ENCODE data around the gene NELFCD.
"Not testable (repeated sequence)": the region's sequence is repeated elsewhere in the genome, so short reads cannot be mapped to it uniquely, and the experiment has no call there.

Gene NELFCD

GRCh38 chr20:58956078-58956477, 25.0 kb upstream of the NELFCD start:
- Histone ChIP-seq H3K27ac (ENCODE audit: low read length) (no peak overlapping the region), H3K9me3 (ENCODE audit: insufficient read depth, low read length, severe bottlenecking) (no peaks in the 10 kb centered on the region), H2AFZ (ENCODE audit: low read depth, low read length) (no peak overlapping the region), H3K9ac (ENCODE audit: low read depth, low read length) (no peak overlapping the region), H3K4me2 (ENCODE audit: insufficient read depth, low read length) (no peak overlapping the region), H3K79me2 (ENCODE audit: insufficient read depth, low read length) (no peaks in the 10 kb centered on the region), H3K27me3 (ENCODE audit: insufficient read depth, low read length, poor library complexity) (peaks cover 14% of the 10 kb centered on the region), H4K20me1 (ENCODE audit: insufficient read depth, low read length) (no peaks in the 10 kb centered on the region), H3K36me3 (ENCODE audit: insufficient read depth, low read length) (no peaks in the 10 kb centered on the region), H3K4me3 (ENCODE audit: low read depth in 1 of 2, low read length in 2 of 2) (no peak overlapping the region), H3K4me1 (ENCODE audit: insufficient read depth, low read length) (no peaks in the 10 kb centered on the region)
- DNase-seq (no peak), ATAC-seq (ENCODE audit: insufficient read depth, low read depth) (no peak)
- TF ChIP-seq EZH2 (IDR thresholded peaks at IDR 0.05; ENCODE audit: borderline replicate concordance, low read depth, low read length, severe bottlenecking) (no peak), CTCF (IDR thresholded peaks at IDR 0.05; ENCODE audit: borderline replicate concordance, extremely low read depth, low read length, poor library complexity, severe bottlenecking) (no peak)

GRCh38 chr20:58959652-58960051, 21.4 kb upstream of the NELFCD start:
- Histone ChIP-seq H3K4me1 (ENCODE audit: insufficient read depth, low read length) (no peaks in the 10 kb centered on the region), H3K79me2 (ENCODE audit: insufficient read depth, low read length) (no peaks in the 10 kb centered on the region), H3K36me3 (ENCODE audit: insufficient read depth, low read length) (no peaks in the 10 kb centered on the region), H3K27ac (ENCODE audit: low read length) (no peak overlapping the region), H3K4me3 (ENCODE audit: low read depth in 1 of 2, low read length in 2 of 2) (no peak overlapping the region), H2AFZ (ENCODE audit: low read depth, low read length) (no peak overlapping the region), H3K4me2 (ENCODE audit: insufficient read depth, low read length) (no peak overlapping the region), H3K27me3 (ENCODE audit: insufficient read depth, low read length, poor library complexity) (peaks cover 23% of the 10 kb centered on the region), H4K20me1 (ENCODE audit: insufficient read depth, low read length) (no peaks in the 10 kb centered on the region), H3K9me3 (ENCODE audit: insufficient read depth, low read length, severe bottlenecking) (no peaks in the 10 kb centered on the region), H3K9ac (ENCODE audit: low read depth, low read length) (no peak overlapping the region)
- TF ChIP-seq CTCF (IDR thresholded peaks at IDR 0.05; ENCODE audit: borderline replicate concordance, extremely low read depth, low read length, poor library complexity, severe bottlenecking) (no peak), EZH2 (IDR thresholded peaks at IDR 0.05; ENCODE audit: borderline replicate concordance, low read depth, low read length, severe bottlenecking) (no peak)
- ATAC-seq (ENCODE audit: insufficient read depth, low read depth) = no peak
- DNase-seq = no peak

- H3K36me3 ChIP-seq (ENCODE audit: insufficient read depth, low read length) = no peaks in the 10 kb centered on the region
- H3K79me2 ChIP-seq (ENCODE audit: insufficient read depth, low read length) = no peaks in the 10 kb centered on the region
- no peak overlapping the region for H2AFZ ChIP-seq (ENCODE audit: low read depth, low read length)
- H4K20me1 ChIP-seq (ENCODE audit: insufficient read depth, low read length) = no peaks in the 10 kb centered on the region
- no peak for TF ChIP-seq EZH2 (IDR thresholded peaks at IDR 0.05; ENCODE audit: borderline replicate concordance, low read depth, low read length, severe bottlenecking)
- TF ChIP-seq CTCF (IDR thresholded peaks at IDR 0.05; ENCODE audit: borderline replicate concordance, extremely low read depth, low read length, poor library complexity, severe bottlenecking) = no peak
- DNase-seq (no peak), ATAC-seq (ENCODE audit: insufficient read depth, low read depth) (no peak)
- H3K9me3 ChIP-seq (ENCODE audit: insufficient read depth, low read length, severe bottlenecking) = no peaks in the 10 kb centered on the region
- H3K27ac ChIP-seq (ENCODE audit: low read length) = no peak overlapping the region
- H3K4me3 ChIP-seq (ENCODE audit: low read depth in 1 of 2, low read length in 2 of 2) = no peak overlapping the region
- H3K9ac ChIP-seq (ENCODE audit: low read depth, low read length) = no peak overlapping the region
- no peak overlapping the region for H3K4me2 ChIP-seq (ENCODE audit: insufficient read depth, low read length)
- no peaks in the 10 kb centered on the region for H3K4me1 ChIP-seq (ENCODE audit: insufficient read depth, low read length)
- peaks cover 23% of the 10 kb centered on the region for H3K27me3 ChIP-seq (ENCODE audit: insufficient read depth, low read length, poor library complexity)
These were observed 17.9 kb upstream of the NELFCD start for GRCh38 chr20:58963060-58963584.

- not testable (repeated sequence) for DNase-seq; H3K9me3 ChIP-seq (ENCODE audit: insufficient read depth, low read length, severe bottlenecking); ATAC-seq (ENCODE audit: insufficient read depth, low read depth); H3K36me3 ChIP-seq (ENCODE audit: insufficient read depth, low read length); H4K20me1 ChIP-seq (ENCODE audit: insufficient read depth, low read length); H3K79me2 ChIP-seq (ENCODE audit: insufficient read depth, low read length); H3K4me1 ChIP-seq (ENCODE audit: insufficient read depth, low read length); H3K4me2 ChIP-seq (ENCODE audit: insufficient read depth, low read length); H3K9ac ChIP-seq (ENCODE audit: low read depth, low read length); H2AFZ ChIP-seq (ENCODE audit: low read depth, low read length); H3K4me3 ChIP-seq (ENCODE audit: low read depth in 1 of 2, low read length in 2 of 2); H3K27ac ChIP-seq (ENCODE audit: low read length)
- H3K27me3 ChIP-seq (ENCODE audit: insufficient read depth, low read length, poor library complexity) = peaks cover 26% of the 10 kb centered on the region
These were observed 17.1 kb upstream of the NELFCD start for GRCh38 chr20:58963922-58964321.
